Activated CD8-positive, alpha-beta memory T cell treated with anti-CD3 and anti-CD28 coated beads for 24 hours (primary cell): ENCODE data around the gene SYNJ2.

ENCODE experiments used
- DNase-seq: peaks from one replicate; pipeline ENCODE4 v3.0.0-alpha.2; 2020

Gene SYNJ2

GRCh38 chr6:158086504-158087223, 105.0 kb downstream of the SYNJ2 start:
- DNase-seq, result no peak

- no peak for DNase-seq
Measured at GRCh38 chr6:158087224-158087867, 105.7 kb downstream of the SYNJ2 start.

- DNase-seq, result no peak
Measured at GRCh38 chr6:158092806-158093205, 111.1 kb downstream of the SYNJ2 start.

- DNase-seq, result no peak
Measured at GRCh38 chr6:158095031-158095430, 113.4 kb downstream of the SYNJ2 start.

DNA sequence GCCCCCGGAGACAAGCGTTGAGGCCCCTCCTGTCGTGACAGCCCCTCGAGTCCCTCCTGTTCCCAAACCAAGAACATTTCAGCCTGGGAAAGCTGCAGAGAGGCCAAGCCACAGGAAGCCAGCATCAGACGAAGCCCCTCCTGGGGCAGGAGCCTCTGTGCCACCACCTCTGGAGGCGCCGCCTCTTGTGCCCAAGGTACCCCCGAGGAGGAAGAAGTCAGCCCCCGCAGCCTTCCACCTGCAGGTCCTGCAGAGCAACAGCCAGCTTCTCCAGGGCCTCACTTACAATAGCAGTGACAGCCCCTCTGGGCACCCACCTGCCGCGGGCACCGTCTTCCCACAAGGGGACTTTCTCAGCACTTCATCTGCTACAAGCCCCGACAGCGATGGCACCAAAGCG, 114.0 kb downstream of the SYNJ2 start:
- no peak for DNase-seq

DNA sequence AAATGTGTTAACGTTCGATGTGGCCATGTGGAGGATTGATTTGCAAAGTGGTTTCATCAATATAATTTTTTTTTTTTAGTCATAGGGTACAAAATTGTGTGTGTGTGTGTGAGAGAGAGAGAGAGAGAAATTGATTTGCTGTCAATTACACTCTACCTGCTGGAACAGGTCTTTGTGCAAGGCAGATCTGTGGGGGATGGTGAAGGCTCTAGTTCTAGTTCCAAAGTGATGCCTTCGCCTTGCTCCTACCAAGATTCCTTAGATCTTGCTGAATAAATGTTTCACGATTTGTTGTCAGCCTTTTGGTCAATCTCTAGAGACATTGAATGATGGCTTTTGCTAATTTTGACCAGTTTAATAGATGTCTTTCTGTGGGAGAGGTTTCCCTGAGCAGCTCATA, 121.6 kb downstream of the SYNJ2 start:
- DNase-seq, result no peak

DNA sequence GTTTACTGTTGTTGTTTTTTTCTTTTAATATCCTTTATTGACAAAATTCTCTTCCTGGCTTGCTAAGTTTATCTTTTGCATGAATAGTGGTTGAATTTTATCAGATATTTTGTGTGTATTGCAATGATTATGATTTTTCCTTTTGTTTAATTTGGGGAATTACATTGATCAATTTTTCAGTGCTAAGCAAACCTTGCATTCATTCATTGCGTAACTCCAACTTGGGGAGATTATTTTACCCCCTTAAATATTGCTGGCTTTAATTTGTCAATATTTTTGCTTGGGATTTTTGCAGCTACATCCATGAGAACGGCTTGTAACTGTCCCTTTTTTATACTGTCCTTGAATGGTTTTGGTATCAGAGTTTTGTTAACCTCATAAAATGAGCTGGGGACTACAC, 123.0 kb downstream of the SYNJ2 start:
- no peak for DNase-seq

GRCh38 chr6:158109748-158110147, 128.1 kb downstream of the SYNJ2 start:
- no peak for DNase-seq

GRCh38 chr6:158110986-158111385, 129.3 kb downstream of the SYNJ2 start:
- no peak for DNase-seq

DNA sequence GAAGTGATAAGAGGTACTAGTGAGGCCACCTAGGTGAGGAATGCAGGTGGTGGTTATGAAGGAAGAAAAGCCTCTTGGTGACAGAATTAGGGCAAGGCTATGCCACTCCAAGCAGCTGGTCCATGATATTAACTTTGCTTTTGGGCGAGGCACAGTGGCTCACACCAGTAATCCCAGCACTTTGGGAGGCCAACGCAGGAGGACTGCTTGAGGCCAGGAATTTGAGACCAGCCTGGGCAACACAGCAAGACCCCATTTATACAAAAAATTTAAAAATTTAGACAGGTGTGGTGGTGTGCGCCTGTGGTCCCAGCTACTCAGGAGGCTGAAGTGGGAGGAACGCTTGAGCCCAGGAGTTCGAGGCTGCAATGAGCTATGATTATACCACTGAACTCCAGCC, 130.3 kb downstream of the SYNJ2 start:
- no peak for DNase-seq

- no peak for DNase-seq
Measured at GRCh38 chr6:158113802-158114201, 132.1 kb downstream of the SYNJ2 start.

DNA sequence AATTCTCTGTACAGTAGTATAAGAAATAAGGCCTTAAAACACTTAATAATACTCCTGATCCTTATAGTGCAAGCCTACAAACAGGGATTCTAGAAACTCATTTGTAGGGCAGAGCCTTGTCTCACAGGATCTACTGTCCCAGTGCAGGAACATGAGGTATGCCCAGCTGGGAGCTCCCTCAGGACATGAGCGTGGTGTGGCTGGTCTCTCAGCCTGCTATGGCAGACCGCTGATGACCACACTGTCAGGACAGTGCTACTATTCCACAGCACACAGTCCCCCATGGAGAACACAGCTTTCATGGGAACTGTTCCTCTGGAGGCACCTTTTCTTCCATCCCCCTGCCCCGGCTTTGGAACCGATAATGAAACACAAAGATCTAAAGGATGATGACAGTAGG, 133.4 kb downstream of the SYNJ2 start:
- DNase-seq, result no peak

DNA sequence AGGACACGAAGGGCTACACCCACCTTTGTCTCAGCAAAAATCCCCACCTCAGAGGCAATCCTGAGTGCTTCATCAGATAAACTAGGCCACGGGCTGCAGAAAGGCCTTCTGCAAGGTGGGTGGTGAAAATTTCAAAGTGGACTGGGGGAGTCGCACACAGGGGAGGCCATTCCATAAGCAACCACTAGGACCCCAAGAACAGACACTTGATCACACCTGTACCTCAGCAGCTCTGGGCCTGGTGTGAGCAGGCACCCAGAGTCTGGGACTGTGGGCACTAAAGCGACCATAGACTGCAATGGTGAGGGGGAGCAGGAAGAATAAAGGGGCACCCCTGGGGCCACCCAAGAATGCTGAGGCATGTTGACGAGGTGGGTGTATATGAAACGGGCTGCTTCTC, 133.8 kb downstream of the SYNJ2 start:
- no peak for DNase-seq

GRCh38 chr6:158118886-158119285, 137.2 kb downstream of the SYNJ2 start:
- DNase-seq, result no peak

GRCh38 chr6:158121335-158121734, 139.7 kb downstream of the SYNJ2 start:
- DNase-seq, result no peak

DNA sequence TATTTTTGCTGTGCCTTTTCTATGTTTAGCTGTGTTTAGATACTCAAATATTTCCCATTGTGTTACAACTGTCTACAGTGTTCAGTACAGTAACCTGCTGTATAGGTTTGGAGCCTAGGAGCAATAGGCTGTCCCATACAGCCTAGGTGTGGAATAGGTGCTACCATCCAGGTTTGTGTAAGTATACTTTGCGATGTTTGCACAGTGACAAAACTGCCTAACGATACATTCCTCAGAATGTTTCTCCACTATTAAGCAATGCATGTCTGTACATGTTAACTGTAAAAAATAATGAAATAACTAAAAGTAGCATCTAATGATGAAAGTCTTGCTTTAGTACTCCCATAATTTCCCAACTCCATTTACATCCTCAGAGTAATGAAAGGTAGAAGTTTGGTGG, 140.4 kb downstream of the SYNJ2 start:
- DNase-seq, result no peak

DNA sequence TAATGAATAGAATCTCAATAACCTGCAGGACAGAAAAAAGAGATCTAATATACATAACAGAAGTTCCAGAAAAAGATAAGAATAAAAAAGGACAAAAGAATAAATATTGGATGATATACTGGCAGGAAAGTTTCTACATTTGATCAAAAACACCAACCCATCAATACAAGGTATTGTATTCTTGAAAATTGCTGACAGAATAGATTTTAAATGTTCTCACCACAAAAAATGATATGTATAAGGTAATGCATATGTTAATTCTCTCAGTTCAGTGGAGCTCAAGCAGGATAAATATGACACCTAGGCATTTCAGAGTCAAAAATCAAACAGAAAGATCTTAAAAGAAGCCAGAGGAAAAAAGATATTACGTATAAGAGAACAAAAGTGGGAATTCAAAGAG, 142.6 kb downstream of the SYNJ2 start:
- DNase-seq, result no peak

- DNase-seq, result no peak
Measured at GRCh38 chr6:158125271-158125670, 143.6 kb downstream of the SYNJ2 start.

DNA sequence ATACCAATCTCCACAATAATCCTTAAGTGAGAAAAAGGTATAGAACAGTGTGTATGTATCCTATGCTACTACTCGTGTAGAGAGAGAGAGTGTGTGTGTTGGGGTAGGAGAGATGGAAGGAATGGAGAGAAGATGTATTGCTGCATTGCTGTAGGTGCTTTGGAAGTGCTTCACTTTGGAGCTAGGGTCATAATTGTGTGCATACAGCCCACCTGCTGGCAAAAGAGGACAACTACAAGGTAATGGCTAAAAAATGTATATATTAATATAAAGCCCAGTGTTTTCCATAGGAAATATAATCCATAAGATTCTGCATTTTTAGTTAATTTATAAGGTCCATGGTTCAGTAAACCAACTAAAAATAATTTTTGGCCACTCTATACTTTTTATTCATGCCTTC, 150.3 kb downstream of the SYNJ2 start:
- DNase-seq, result no peak

DNA sequence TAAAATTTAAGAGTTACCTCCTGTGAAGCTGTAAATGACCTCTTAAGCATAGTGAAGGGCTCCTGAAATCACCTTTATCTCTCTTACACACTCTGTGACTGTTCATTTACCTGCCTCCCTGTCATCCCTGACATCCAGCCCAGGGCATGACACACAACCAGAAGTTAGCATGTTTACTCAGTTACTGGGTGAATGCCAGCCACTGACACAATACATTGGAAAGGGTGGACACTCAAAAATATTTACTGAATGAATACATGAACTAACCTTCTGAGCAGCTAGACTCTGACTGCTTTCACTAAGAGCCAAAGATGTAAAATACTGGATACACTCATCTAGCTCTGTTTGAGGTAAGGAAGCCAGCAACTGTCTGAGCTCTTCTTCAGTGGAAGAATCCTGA, 161.1 kb downstream of the SYNJ2 start:
- no peak for DNase-seq

DNA sequence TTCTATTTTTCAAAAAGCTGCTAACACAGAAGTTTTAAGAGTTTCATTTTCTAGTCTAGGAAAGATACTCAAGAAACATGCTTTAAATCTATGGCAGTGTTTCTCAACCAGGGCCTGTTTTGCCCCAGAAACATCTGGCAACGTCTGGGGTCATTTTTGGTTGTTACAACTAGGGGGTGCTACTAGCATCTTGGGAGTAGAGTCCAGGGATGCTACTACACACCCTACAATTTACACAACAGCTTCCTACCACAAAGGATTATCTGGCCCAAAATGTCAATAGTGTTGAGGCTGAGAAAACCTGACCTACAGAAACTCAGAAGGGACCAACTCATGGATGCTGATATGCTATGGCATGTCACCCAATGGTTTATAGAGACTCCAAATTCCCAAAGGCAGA, 162.0 kb downstream of the SYNJ2 start:
- DNase-seq, result no peak
